Thyroid gland (tissue), 4 donors: ENCODE measurements around the gene DPF3. TPM values are rescaled to one million over a fixed set of nuclear protein-coding genes. Genes with fewer than 3 reads are reported as not detected.

Experiments used
- DNase-seq, 2 donors: peaks; one replicate each; pipeline ENCODE4 v3.0.0-alpha.2; 2019
- H3K27ac ChIP-seq, 3 donors: fragments of 200-600 bp; sonication (generic); 1 replicate in 2 of 3; 2 replicates in 1 of 3; pipeline ENCODE4 v1.5.1; 2016 to 2019; ENCODE audit warnings: mild to moderate bottlenecking in 1 of 3, moderate library complexity in 1 of 3
- H3K27me3 ChIP-seq: fragments of 200-600 bp; sonication (generic); one replicate; pipeline ENCODE4 v1.5.1; 2019
- H3K36me3 ChIP-seq, 2 donors: fragments of 200-600 bp; sonication (generic); one replicate each; pipeline ENCODE4 v1.5.1; 2016 to 2019
- H3K4me1 ChIP-seq, 2 donors: fragments of 200-600 bp; sonication (generic); one replicate each; pipeline ENCODE4 v1.5.1; 2017 to 2019
- H3K4me3 ChIP-seq, 3 donors: fragments of 200-600 bp; sonication (generic); replicated peaks in 1 of 3; 1 replicate in 2 of 3; 2 replicates in 1 of 3; pipeline ENCODE4 v1.5.1; 2016; ENCODE audit warnings: mild to moderate bottlenecking in 1 of 3
- H3K9me3 ChIP-seq: fragments of 200-600 bp; sonication (generic); one replicate; pipeline ENCODE4 v1.5.1; 2017
- POLR2A ChIP-seq, 2 donors: fragments of 450-650 bp; IDR thresholded peaks; one replicate each; pipeline ENCODE4 v1.6.1; 2017; ENCODE audit warnings: antibody characterized with exemption in 2 of 2, mild to moderate bottlenecking in 2 of 2, moderate library complexity in 1 of 2
- WGBS, 2 donors: methylation state at CpG; one replicate each; pipeline ENCODE4 v1.1.5; 2017; 5-methylcytosine and 5-hydroxymethylcytosine counted together
- intact Hi-C: fragments of 100-400 bp; cut with DNase I; formaldehyde crosslinking; loops from one replicate; pipeline ENCODE4 v1.15.1; 2023
- total RNA-seq, 4 donors: library from RNA; depleted of rRNA; stranded (reverse); fragments of >200 nt; gene quantifications; one replicate each; pipeline ENCODE4 v1.2.3, GENCODE V29; 2016
- TF ChIP-seq, protein P1 (sequence below), 6 experiments: fragments of 200-600 bp in 3 of 6; fragments of 450-650 bp in 3 of 6; sonication (generic) in 3 of 6; IDR thresholded peaks; one replicate each; pipeline ENCODE4 v1.5.1; 2016 to 2019; ENCODE audit warnings: antibody characterized with exemption in 6 of 6, mild to moderate bottlenecking in 2 of 6, inconsistent platforms in 1 of 6, moderate library complexity in 1 of 6

Gene DPF3
- total RNA-seq, 4 donors from 2014 or later = 0.27 to 3.3 (median 1.3) TPM

- no peak for DNase-seq
- Histone ChIP-seq H3K9me3 (no peaks in the 10 kb centered on the region), H3K4me1 (no peaks in the 10 kb centered on the region), H3K4me3 (no peak overlapping the region), H3K27ac (no peak overlapping the region), H3K27me3 (no peaks in the 10 kb centered on the region), H3K36me3 (no peaks in the 10 kb centered on the region)
- no peak for TF ChIP-seq POLR2A (IDR thresholded peaks at IDR 0.05)
- TF ChIP-seq, protein P1, sequence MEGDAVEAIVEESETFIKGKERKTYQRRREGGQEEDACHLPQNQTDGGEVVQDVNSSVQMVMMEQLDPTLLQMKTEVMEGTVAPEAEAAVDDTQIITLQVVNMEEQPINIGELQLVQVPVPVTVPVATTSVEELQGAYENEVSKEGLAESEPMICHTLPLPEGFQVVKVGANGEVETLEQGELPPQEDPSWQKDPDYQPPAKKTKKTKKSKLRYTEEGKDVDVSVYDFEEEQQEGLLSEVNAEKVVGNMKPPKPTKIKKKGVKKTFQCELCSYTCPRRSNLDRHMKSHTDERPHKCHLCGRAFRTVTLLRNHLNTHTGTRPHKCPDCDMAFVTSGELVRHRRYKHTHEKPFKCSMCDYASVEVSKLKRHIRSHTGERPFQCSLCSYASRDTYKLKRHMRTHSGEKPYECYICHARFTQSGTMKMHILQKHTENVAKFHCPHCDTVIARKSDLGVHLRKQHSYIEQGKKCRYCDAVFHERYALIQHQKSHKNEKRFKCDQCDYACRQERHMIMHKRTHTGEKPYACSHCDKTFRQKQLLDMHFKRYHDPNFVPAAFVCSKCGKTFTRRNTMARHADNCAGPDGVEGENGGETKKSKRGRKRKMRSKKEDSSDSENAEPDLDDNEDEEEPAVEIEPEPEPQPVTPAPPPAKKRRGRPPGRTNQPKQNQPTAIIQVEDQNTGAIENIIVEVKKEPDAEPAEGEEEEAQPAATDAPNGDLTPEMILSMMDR (IDR thresholded peaks at IDR 0.05) = no peak
- intact Hi-C loops = no loop called here
- 66 to 70% methylated on average over 15 of the region's 15 CpGs for WGBS, 2 donors
Observed at GRCh38 chr14:72781561-72782508, 112.1 kb downstream of the DPF3 start.

DNA sequence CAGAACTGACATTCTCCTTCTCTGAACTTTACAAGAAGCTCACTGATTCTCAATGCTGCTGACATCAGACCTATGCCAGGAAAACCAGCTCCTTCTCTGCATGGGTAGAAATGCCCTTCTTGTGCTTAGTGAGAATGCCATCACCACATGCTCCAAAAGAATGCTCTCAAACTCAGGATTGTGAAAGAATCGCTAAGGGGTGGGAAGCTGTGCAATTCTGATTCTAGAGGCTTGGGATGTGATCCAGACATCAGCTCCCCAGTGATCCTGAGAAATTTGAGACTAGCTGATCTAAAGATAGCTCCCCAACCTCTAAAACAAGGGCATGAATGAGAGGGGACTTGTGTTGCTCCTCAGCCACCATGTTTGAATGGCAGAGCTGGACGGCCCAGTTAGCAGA lies 113.2 kb downstream of the DPF3 start:
- no peak overlapping the region for H3K27ac ChIP-seq

GRCh38 chr14:72779679-72780078 lies 114.2 kb downstream of the DPF3 start:
- no peak for DNase-seq
- Histone ChIP-seq H3K27ac (no peak overlapping the region), H3K36me3 (no peaks in the 10 kb centered on the region), H3K4me1 (no peaks in the 10 kb centered on the region), H3K4me3 (no peak overlapping the region), H3K27me3 (no peaks in the 10 kb centered on the region), H3K9me3 (no peaks in the 10 kb centered on the region)
- WGBS, 2 donors = 100% methylated on average over 2 of the region's 2 CpGs
- TF ChIP-seq POLR2A (IDR thresholded peaks at IDR 0.05) = no peak
- TF ChIP-seq, protein P1 (IDR thresholded peaks at IDR 0.05) = no peak
- intact Hi-C loops = no loop called here

More for the DNA sequence above, 113.2 kb downstream of the DPF3 start:
- WGBS, 2 donors = 33 to 37% methylated on average over 2 of the region's 2 CpGs
- no peaks in the 10 kb centered on the region for H3K4me1 ChIP-seq
- H3K4me3 ChIP-seq = no peak overlapping the region
- no peaks in the 10 kb centered on the region for H3K9me3 ChIP-seq
- no peaks in the 10 kb centered on the region for H3K27me3 ChIP-seq
- H3K36me3 ChIP-seq = no peaks in the 10 kb centered on the region
- no peak for DNase-seq
- intact Hi-C loops = no loop called here
- TF ChIP-seq, protein P1 (IDR thresholded peaks at IDR 0.05) = no peak
- no peak for TF ChIP-seq POLR2A (IDR thresholded peaks at IDR 0.05)

DNA sequence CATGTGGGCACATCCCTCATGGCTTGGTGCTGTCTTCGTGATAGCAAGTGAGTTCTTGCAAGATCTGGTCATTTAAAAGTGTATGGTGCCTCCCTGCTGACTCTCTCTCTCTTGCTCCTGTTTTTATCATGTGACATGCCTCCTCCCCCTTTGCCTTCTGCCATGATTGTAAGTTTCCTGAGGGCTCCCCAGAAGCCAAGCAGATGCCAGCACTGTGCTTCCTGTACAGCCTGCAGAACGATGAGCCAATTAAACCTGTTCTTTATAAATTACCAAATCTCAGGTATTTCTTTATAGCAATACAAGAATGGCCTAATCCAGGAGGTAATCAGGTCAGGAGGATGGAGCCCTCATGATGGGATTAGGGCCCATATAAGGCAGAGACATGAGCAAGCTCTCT lies 116.3 kb downstream of the DPF3 start:
- WGBS, 2 donors = 96 to 100% methylated on average over 2 of the region's 2 CpGs
- no peak overlapping the region for H3K4me3 ChIP-seq
- DNase-seq = no peak
- H3K27me3 ChIP-seq = no peaks in the 10 kb centered on the region
- H3K4me1 ChIP-seq = no peaks in the 10 kb centered on the region
- no peak for TF ChIP-seq POLR2A (IDR thresholded peaks at IDR 0.05)
- TF ChIP-seq, protein P1 (IDR thresholded peaks at IDR 0.05) = no peak
- no peak overlapping the region for H3K27ac ChIP-seq
- intact Hi-C loops = no loop called here
- no peaks in the 10 kb centered on the region for H3K9me3 ChIP-seq
- H3K36me3 ChIP-seq = no peaks in the 10 kb centered on the region

DNA sequence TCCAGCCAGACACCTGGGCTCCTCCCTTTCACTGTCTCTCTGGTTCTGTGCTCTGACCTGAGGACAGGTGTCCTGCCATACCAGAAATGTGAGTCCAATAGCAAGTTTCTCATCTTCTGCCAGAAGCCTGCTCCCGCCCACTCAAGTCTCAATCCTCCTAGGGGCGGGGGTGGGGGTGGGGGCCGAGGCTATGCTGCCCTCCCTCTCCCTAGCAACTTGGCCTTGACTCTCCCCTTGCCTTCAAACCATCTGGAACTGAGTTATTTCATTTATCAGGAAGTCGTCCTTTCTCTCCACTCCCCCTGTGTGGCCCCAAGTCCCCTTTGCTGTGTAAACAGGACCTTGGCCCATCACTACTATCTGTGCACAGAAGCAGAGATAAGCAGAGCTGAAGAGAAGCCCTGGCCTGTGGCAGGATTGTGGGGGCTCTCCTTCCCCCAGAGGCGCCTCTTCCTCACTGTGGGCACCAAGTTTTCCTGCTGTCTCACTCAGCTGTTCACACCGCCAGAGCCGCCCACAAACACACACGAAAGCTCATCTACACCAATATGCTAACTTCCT lies 117.1 kb downstream of the DPF3 start:
- DNase-seq = no peak
- WGBS, 2 donors = 58 to 64% methylated on average over 8 of the region's 8 CpGs
- Histone ChIP-seq H3K27me3 (no peaks in the 10 kb centered on the region), H3K4me3 (no peak overlapping the region), H3K36me3 (no peaks in the 10 kb centered on the region), H3K4me1 (no peaks in the 10 kb centered on the region), H3K27ac (no peak overlapping the region), H3K9me3 (no peaks in the 10 kb centered on the region)
- intact Hi-C loops = no loop called here
- no peak for TF ChIP-seq POLR2A (IDR thresholded peaks at IDR 0.05)
